Mesothelial cell of epicardium (in vitro differentiated cells): ENCODE data around the gene TDG. TPM values are rescaled to one million over a fixed set of nuclear protein-coding genes. Genes with fewer than 3 reads are reported as not detected.
A peak's percentile ranks its signal among the peaks of the same experiment; 100 is the strongest.

Experiments
- DNase-seq, 2 experiments: peaks; one replicate each; pipeline ENCODE4 v3.0.0; 2021; ENCODE audit warnings: low spot score in 2 of 2; ENCODE audit not compliant: unreplicated experiment in 2 of 2
- H3K27ac Mint-ChIP-seq: 2 replicates; pipeline ENCODE4 v1.8.0; 2021; ENCODE audit warnings: mixed read lengths
- H3K27me3 Mint-ChIP-seq: 2 replicates; pipeline ENCODE4 v1.8.0; 2021; ENCODE audit warnings: low read depth, mixed read lengths
- H3K36me3 Mint-ChIP-seq: 2 replicates; pipeline ENCODE4 v1.8.0; 2021; ENCODE audit warnings: mixed read lengths
- H3K4me1 Mint-ChIP-seq: 2 replicates; pipeline ENCODE4 v1.8.0; 2021; ENCODE audit warnings: mixed read lengths
- H3K4me3 Mint-ChIP-seq: 2 replicates; pipeline ENCODE4 v1.8.0; 2021; ENCODE audit warnings: mild to moderate bottlenecking, moderate library complexity, mixed read lengths
- H3K9me3 Mint-ChIP-seq: 2 replicates; pipeline ENCODE4 v1.8.0; 2021; ENCODE audit warnings: mixed read lengths
- CTCF ChIP-seq: fragments of 200-600 bp; sonication (generic); IDR thresholded peaks from one replicate; pipeline ENCODE4 v1.5.0; 2021; ENCODE audit warnings: antibody characterized with exemption; ENCODE audit not compliant: unreplicated experiment
- total RNA-seq: library from RNA; stranded (reverse); gene quantifications from 3 replicates; pipeline ENCODE4 v1.2.1, GENCODE V29; 2021

The TDG gene
- total RNA-seq, 1 donor from 2014 or later = 46.2 TPM

DNA sequence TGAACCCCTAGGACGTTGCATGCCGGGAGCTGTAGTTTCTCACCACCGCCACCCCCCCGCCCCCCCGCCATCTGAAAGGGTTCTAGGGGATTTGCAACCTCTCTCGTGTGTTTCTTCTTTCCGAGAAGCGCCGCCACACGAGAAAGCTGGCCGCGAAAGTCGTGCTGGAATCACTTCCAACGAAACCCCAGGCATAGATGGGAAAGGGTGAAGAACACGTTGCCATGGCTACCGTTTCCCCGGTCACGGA lies 36.0 kb upstream of the TDG start:
- TF ChIP-seq CTCF = no peak
- no peak for DNase-seq
- Mint-ChIP-seq H3K27me3 (peaks cover 3% of the 10 kb centered on the region), H3K27ac (peak overlapping the region; percentile 100), H3K36me3 (peaks cover 8% of the 10 kb centered on the region), H3K9me3 (no peaks in the 10 kb centered on the region), H3K4me1 (peaks cover 38% of the 10 kb centered on the region), H3K4me3 (peak overlapping the region; percentile 80)

DNA sequence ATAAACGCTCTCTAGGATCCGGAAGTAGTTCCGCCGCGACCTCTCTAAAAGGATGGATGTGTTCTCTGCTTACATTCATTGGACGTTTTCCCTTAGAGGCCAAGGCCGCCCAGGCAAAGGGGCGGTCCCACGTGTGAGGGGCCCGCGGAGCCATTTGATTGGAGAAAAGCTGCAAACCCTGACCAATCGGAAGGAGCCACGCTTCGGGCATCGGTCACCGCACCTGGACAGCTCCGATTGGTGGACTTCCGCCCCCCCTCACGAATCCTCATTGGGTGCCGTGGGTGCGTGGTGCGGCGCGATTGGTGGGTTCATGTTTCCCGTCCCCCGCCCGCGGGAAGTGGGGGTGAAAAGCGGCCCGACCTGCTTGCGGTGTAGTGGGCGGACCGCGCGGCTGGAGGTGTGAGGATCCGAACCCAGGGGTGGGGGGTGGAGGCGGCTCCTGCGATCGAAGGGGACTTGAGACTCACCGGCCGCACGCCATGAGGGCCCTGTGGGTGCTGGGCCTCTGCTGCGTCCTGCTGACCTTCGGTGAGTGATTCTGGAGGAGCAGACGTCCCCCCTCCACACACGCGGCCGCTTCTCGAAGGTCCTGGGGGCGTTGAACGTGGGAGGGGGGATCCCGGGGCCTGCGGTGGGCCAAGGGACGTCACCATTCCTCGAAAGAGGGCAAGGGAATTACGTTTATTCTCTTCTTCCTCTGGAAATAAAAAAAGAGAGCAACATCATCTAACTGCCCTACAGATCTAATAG lies 35.5 kb upstream of the TDG start, which contains the start of gene HSP90B1:
Gene HSP90B1, plus strand, starts transcription at position 377 of the 753 bp plus-strand sequence. Its CDS starts 106 bp downstream, at position 483.
- Mint-ChIP-seq H3K4me1 (peaks cover 43% of the 10 kb centered on the region), H3K27me3 (peaks cover 3% of the 10 kb centered on the region), H3K9me3 (no peaks in the 10 kb centered on the region), H3K36me3 (peaks cover 12% of the 10 kb centered on the region), H3K27ac (peak within 1 kb of the TSS; percentile 100), H3K4me3 (peak within 1 kb of the TSS; percentile 80)
- DNase-seq = peak; percentile 97 to 99
- TF ChIP-seq CTCF = no peak

- Mint-ChIP-seq H3K4me1 (peaks cover 50% of the 10 kb centered on the region), H3K27me3 (peaks cover 3% of the 10 kb centered on the region), H3K4me3 (peak overlapping the region; percentile 80), H3K36me3 (peaks cover 21% of the 10 kb centered on the region), H3K9me3 (no peaks in the 10 kb centered on the region), H3K27ac (peak overlapping the region; percentile 100)
- no peak for DNase-seq
- TF ChIP-seq CTCF = no peak
Observed at GRCh38 chr12:103930787-103931735, 34.6 kb upstream of the TDG start.

DNA sequence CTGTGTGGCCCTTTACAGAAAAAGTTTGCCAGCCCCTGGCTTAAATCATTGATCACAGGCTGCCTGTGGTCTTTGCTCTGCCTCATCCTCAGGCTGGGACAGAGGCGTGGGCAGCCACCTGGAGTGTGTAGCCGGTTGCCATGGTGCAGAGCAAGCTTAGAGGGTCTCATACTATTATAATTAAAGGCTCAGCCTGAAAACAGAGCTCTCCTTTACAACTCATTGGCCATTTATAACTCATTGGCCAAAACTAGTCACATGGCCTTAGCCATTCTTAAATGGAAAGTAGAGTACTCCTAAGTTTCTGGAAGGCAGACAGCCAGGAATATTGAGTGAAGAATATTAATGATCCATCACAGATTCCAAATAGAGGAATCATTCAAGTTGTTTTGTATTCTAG lies 32.4 kb upstream of the TDG start:
- Mint-ChIP-seq H3K9me3 (no peaks in the 10 kb centered on the region), H3K4me1 (peaks cover 46% of the 10 kb centered on the region), H3K27ac (peak overlapping the region; percentile 53), H3K27me3 (peaks cover 3% of the 10 kb centered on the region), H3K36me3 (peaks cover 31% of the 10 kb centered on the region), H3K4me3 (peak overlapping the region; percentile 36)
- no peak for TF ChIP-seq CTCF
- no peak for DNase-seq

GRCh38 chr12:103936679-103937078 lies 29.0 kb upstream of the TDG start:
- Mint-ChIP-seq H3K4me3 (no peak overlapping the region), H3K27ac (peak overlapping the region; percentile 34), H3K9me3 (no peaks in the 10 kb centered on the region), H3K27me3 (no peaks in the 10 kb centered on the region), H3K4me1 (peaks cover 33% of the 10 kb centered on the region), H3K36me3 (peaks cover 50% of the 10 kb centered on the region)
- DNase-seq = no peak
- TF ChIP-seq CTCF = no peak
